H1 (cell line): ENCODE results near the gene TRIM7. TPM values are rescaled to one million over a fixed set of nuclear protein-coding genes. Genes with fewer than 3 reads are reported as not detected.

Experiments
- CTCF ChIA-PET: fragments of 300-600 bp; sonication (Branson Sonifier 250); formaldehyde crosslinking; loops from one replicate; lab custom pipeline; 2021; ENCODE audit not compliant: partially characterized antibody; lab: Charles Lee
- POLR2A ChIA-PET: fragments of 300-600 bp; sonication (Branson Sonifier 250); formaldehyde crosslinking; loops from one replicate; lab custom pipeline; 2021; ENCODE audit warnings: inconsistent platforms; ENCODE audit not compliant: partially characterized antibody; lab: Charles Lee
- DNase-seq, 2 experiments: peaks; one replicate each; pipeline versions ENCODE4 v3.0.0 to v3.0.0-alpha.2; 2010 to 2022; ENCODE audit warnings: low spot score in 2 of 2, low read depth in 1 of 2, mixed read lengths in 1 of 2
- FAIRE-seq: peaks from 2 replicates; lab custom pipeline; 2011; peaks lifted over from hg19 to GRCh38; lab: Jason Lieb, UNC
- H2AFZ ChIP-seq: 2 replicates; pipeline ENCODE4 v1.8.1; 2012; ENCODE audit warnings: low read length, inconsistent platforms
- H2AK5ac ChIP-seq: 2 replicates; pipeline ENCODE4 v1.6.1; 2013; ENCODE audit warnings: low read depth, low read length
- H2BK120ac ChIP-seq: replicated peaks from 2 replicates; pipeline ENCODE3; 2013; ENCODE audit warnings: low read depth, low read length, inconsistent platforms
- H2BK12ac ChIP-seq: 2 replicates; pipeline ENCODE4 v1.6.1; 2013; ENCODE audit warnings: low read depth, low read length
- H2BK15ac ChIP-seq: 2 replicates; pipeline ENCODE4 v1.6.1; 2013; ENCODE audit warnings: low read length
- H2BK20ac ChIP-seq: 2 replicates; pipeline ENCODE4 v1.6.1; 2013; ENCODE audit warnings: low read length
- H2BK5ac ChIP-seq: 2 replicates; pipeline ENCODE4 v1.6.1; 2013; ENCODE audit warnings: low read depth, low read length
- H3K14ac ChIP-seq: 2 replicates; pipeline ENCODE4 v1.6.1; 2013; ENCODE audit warnings: inconsistent platforms; ENCODE audit not compliant: insufficient read length
- H3K18ac ChIP-seq: 2 replicates; pipeline ENCODE4 v1.6.1; 2013; ENCODE audit warnings: low read length; ENCODE audit errors: extremely low read depth
- H3K23ac ChIP-seq: 2 replicates; pipeline ENCODE4 v1.6.1; 2013; ENCODE audit warnings: inconsistent platforms; ENCODE audit not compliant: insufficient read length
- H3K23me2 ChIP-seq: 2 replicates; pipeline ENCODE4 v1.6.1; 2013; ENCODE audit warnings: low read depth, low read length
- H3K27ac ChIP-seq: 2 replicates; pipeline ENCODE4 v1.6.1; 2011; ENCODE audit warnings: low read depth, low read length, inconsistent platforms
- H3K27me3 ChIP-seq, 4 experiments: replicated peaks in 1 of 4; 1 replicate in 1 of 4; 2 replicates in 3 of 4; pipeline versions ENCODE4 v1.6.1 to v1.8.1; 2011 to 2013; ENCODE audit warnings: low read length in 3 of 4, mild to moderate bottlenecking in 3 of 4, inconsistent platforms in 2 of 4, mixed read lengths in 2 of 4, moderate library complexity in 1 of 4; ENCODE audit not compliant: control insufficient read depth in 3 of 4, insufficient read depth in 3 of 4; ENCODE audit errors: extremely low read depth in 1 of 4
- H3K36me3 ChIP-seq, 4 experiments: 2 replicates each; pipeline versions ENCODE4 v1.6.1 to v1.8.1; 2011 to 2013; ENCODE audit warnings: mild to moderate bottlenecking in 4 of 4, low read length in 3 of 4, moderate library complexity in 2 of 4, control low read depth in 1 of 4, inconsistent platforms in 1 of 4; ENCODE audit not compliant: insufficient read depth in 4 of 4, control insufficient read depth in 2 of 4
- H3K4ac ChIP-seq: replicated peaks from 2 replicates; pipeline ENCODE3; 2013; ENCODE audit warnings: low read length, low read depth, mixed read lengths, inconsistent platforms; ENCODE audit not compliant: insufficient read length
- H3K4me1 ChIP-seq, 4 experiments: replicated peaks in 1 of 4; 1 replicate in 1 of 4; 2 replicates in 3 of 4; pipeline versions ENCODE4 v1.6.1 to v1.8.1; 2011 to 2013; ENCODE audit warnings: low read length in 3 of 4, inconsistent platforms in 2 of 4, mixed read lengths in 1 of 4; ENCODE audit not compliant: insufficient read depth in 4 of 4, control insufficient read depth in 3 of 4
- H3K4me2 ChIP-seq, 2 experiments: 2 replicates each; pipeline versions ENCODE4 v1.6.1 to v1.8.1; 2011 to 2013; ENCODE audit warnings: low read depth in 2 of 2, low read length in 2 of 2, control low read depth in 1 of 2, inconsistent platforms in 1 of 2, mild to moderate bottlenecking in 1 of 2; ENCODE audit not compliant: insufficient read depth in 1 of 2
- H3K4me3 ChIP-seq, 4 experiments: fragments of 200-600, 300-600 bp in 1 of 4; sonication (generic), shearing (Covaris generic), sonication (Bioruptor Twin) in 1 of 4; 2 replicates each; pipeline versions ENCODE4 v1.5.1 to v1.8.1; 2011 to 2016; ENCODE audit warnings: low read length in 4 of 4, low read depth in 3 of 4, control low read depth in 2 of 4, inconsistent platforms in 2 of 4, mild to moderate bottlenecking in 2 of 4, mixed read lengths in 1 of 4, moderate library complexity in 1 of 4; ENCODE audit not compliant: insufficient read depth in 2 of 4; ENCODE audit errors: extremely low read depth in 1 of 4
- H3K56ac ChIP-seq: replicated peaks from 2 replicates; pipeline ENCODE3; 2013; ENCODE audit warnings: low read depth, mild to moderate bottlenecking, mixed read lengths, low read length, inconsistent platforms; ENCODE audit not compliant: insufficient read length
- H3K79me1 ChIP-seq: 2 replicates; pipeline ENCODE4 v1.6.1; 2013; ENCODE audit warnings: low read depth, low read length, control low read depth
- H3K79me2 ChIP-seq, 2 experiments: 2 replicates each; pipeline versions ENCODE4 v1.6.1 to v1.8.1; 2012 to 2013; ENCODE audit warnings: low read length in 2 of 2, mild to moderate bottlenecking in 2 of 2, inconsistent platforms in 1 of 2; ENCODE audit not compliant: insufficient read depth in 2 of 2, control insufficient read depth in 1 of 2
- H3K9ac ChIP-seq, 4 experiments: replicated peaks in 1 of 4; 1 replicate in 1 of 4; 2 replicates in 3 of 4; pipeline versions ENCODE4 v1.6.1 to v1.8.1; 2011 to 2013; ENCODE audit warnings: low read depth in 3 of 4, low read length in 3 of 4, control low read depth in 2 of 4, mild to moderate bottlenecking in 2 of 4, moderate library complexity in 2 of 4, inconsistent platforms in 1 of 4; ENCODE audit errors: extremely low read depth in 1 of 4
- H3K9me3 ChIP-seq, 2 experiments: 2 replicates each; pipeline versions ENCODE4 v1.6.1 to v1.8.1; 2012 to 2013; ENCODE audit warnings: mild to moderate bottlenecking in 2 of 2, moderate library complexity in 2 of 2, control low read depth in 1 of 2, inconsistent platforms in 1 of 2, low read depth in 1 of 2, low read length in 1 of 2, mixed read lengths in 1 of 2; ENCODE audit not compliant: insufficient read depth in 2 of 2
- H4K20me1 ChIP-seq, 2 experiments: replicated peaks in 1 of 2; 2 replicates each; pipeline versions ENCODE3 to v1.8.1; 2011 to 2013; ENCODE audit warnings: inconsistent platforms in 2 of 2, low read length in 2 of 2, mild to moderate bottlenecking in 1 of 2; ENCODE audit not compliant: insufficient read depth in 2 of 2, control insufficient read depth in 1 of 2
- H4K5ac ChIP-seq: 2 replicates; pipeline ENCODE4 v1.6.1; 2013; ENCODE audit warnings: low read length, low read depth, mixed read lengths, inconsistent platforms; ENCODE audit not compliant: insufficient read length
- H4K8ac ChIP-seq: 2 replicates; pipeline ENCODE4 v1.8.0; 2013; ENCODE audit warnings: mild to moderate bottlenecking, moderate library complexity, low read length, inconsistent platforms; ENCODE audit not compliant: insufficient read depth; ENCODE audit errors: extremely low read depth
- H4K91ac ChIP-seq: replicated peaks from 2 replicates; pipeline ENCODE3; 2013; ENCODE audit warnings: low read length, mixed read lengths, inconsistent platforms; ENCODE audit not compliant: insufficient read length
- ASH2L ChIP-seq: fragments of 200-600, 300-600 bp; sonication (generic); IDR thresholded peaks from one replicate; pipeline ENCODE4 v1.7.1; 2017; ENCODE audit warnings: low read length
- CREB1 ChIP-seq: IDR thresholded peaks from 2 replicates; pipeline ENCODE4 v1.6.1; 2012; ENCODE audit warnings: inconsistent platforms
- FOSL1 ChIP-seq: IDR thresholded peaks from 2 replicates; pipeline ENCODE4 v1.6.1; 2011; ENCODE audit warnings: mild to moderate bottlenecking, low read depth, low read length, moderate library complexity; ENCODE audit not compliant: insufficient read depth
- HDAC6 ChIP-seq: IDR thresholded peaks from one replicate; pipeline ENCODE4 v1.7.1; 2012; ENCODE audit warnings: low read depth, mild to moderate bottlenecking, inconsistent platforms, low read length, moderate library complexity
- SAP30 ChIP-seq: fragments of 300-600 bp; sonication (generic); IDR thresholded peaks from 2 replicates; pipeline ENCODE4 v1.7.1; 2012; ENCODE audit warnings: low read length, moderate library complexity, mild to moderate bottlenecking, inconsistent platforms; ENCODE audit not compliant: insufficient read depth, insufficient replicate concordance
- SIN3A ChIP-seq, 2 experiments: IDR thresholded peaks in 1 of 2; conservative IDR thresholded peaks in 1 of 2; 2 replicates each; pipeline ENCODE4 v1.6.1; 2011 to 2012; ENCODE audit warnings: low read length in 2 of 2, improper control_type of control experiment in 1 of 2, low read depth in 1 of 2, mild to moderate bottlenecking in 1 of 2
- WGBS, 2 experiments: shearing (Covaris generic) in 1 of 2; methylation state at CpG; one replicate each; pipeline versions ENCODE4 v1.1.6 to v1.1.7; 2013 to 2015; ENCODE audit warnings: low lambda C conversion rate in 2 of 2, mixed read lengths in 2 of 2, inconsistent platforms in 1 of 2, low coverage in 1 of 2, missing lambda C conversion rate in 1 of 2; ENCODE audit not compliant: insufficient replicate concordance in 2 of 2, insufficient coverage in 1 of 2, insufficient read length in 1 of 2; ENCODE audit errors: extremely low coverage in 1 of 2, missing lambda C conversion rate in 1 of 2; 5-methylcytosine and 5-hydroxymethylcytosine counted together
- polyA plus RNA-seq, 7 experiments: library from polyadenylated mRNA; depleted of rRNA in 3 of 7; stranded (reverse) in 5 of 7; unstranded in 2 of 7; fragments of >200 nt in 5 of 7; fragments of 200-250 nt in 2 of 7; gene quantifications; 1 replicate in 5 of 7; 2 replicates in 1 of 7; 4 replicates in 1 of 7; pipeline versions ENCODE4 v1.2.1 to v1.2.3, GENCODE V29; 2011 to 2013; ENCODE audit warnings: missing spikeins in 2 of 7, mixed read lengths in 2 of 7
- total RNA-seq: library from RNA; stranded (reverse); fragmentation: NEBNext Ultra II Directional; extraction: Animal tissue kit (Norgen Biotek cat#: 25700); gene quantifications from 2 replicates; pipeline ENCODE4 v1.2.1, GENCODE V29; 2021

TRIM7 gene
- total and polyA plus RNA-seq, 2 of the 8 experiments (the other 6 are each of a cell fraction or from before 2014, with no cell fraction given): 0.36 to 0.47 TPM

DNA sequence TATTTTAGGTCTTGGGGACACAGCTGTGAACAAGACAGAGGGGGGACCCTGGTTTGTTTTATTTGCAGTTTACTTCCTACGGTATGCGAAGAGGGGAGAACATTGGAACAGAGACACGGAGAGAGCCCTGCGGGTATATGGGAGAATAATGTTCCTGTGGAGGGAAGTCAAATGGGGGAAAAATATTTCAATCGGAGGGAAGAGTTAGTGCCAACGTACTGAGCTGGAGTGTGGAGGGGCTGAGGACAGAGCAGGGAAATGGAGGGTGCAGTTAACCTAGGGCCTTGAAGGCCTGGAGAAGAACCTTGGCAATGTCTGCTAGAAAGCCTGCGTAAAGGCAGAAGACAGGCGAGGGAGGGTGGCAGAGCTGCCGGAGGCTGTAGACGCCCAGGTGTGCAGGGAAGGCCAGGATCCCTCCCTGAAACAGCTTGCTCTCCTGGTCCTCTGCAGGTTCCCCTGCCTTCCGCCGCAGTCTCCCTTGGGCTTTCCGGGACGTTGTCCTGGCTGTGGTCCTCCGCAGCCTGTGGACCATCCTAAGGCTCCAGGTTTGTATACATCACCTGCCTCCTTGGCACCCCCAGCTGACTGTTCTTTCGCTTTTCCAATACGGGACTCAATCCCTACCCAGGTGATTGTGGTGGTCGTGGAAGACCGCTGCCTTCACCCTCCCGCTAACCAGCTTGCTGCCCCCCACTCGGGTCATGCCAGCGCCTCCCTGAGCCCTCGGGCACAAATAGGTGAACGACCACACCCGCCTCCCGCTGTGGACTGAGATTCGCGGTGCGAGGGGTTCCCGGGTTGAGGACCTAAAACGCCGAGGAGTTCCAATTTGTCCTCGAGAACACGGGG is 40.7 kb upstream of the TRIM7 start:
- TF ChIP-seq HDAC6: no peak
- TF ChIP-seq ASH2L: peak; percentile 9
- TF ChIP-seq FOSL1: no peak
- no peak for TF ChIP-seq CREB1
- 0 out of 4 replicates have a peak, but pooled peaks of 1 of the 2 experiments have one; percentile 4 for TF ChIP-seq SIN3A (conservative IDR thresholded peaks at IDR 0.05 in 1 of 2, IDR thresholded peaks at IDR 0.05 in 1 of 2; ENCODE audit: low read depth in 1 of 2, low read length in 2 of 2)
- peak; percentile 62 for TF ChIP-seq SAP30
- H4K8ac ChIP-seq: peak overlapping the region; percentile 73; the same call in 1 of the 2 replicates
- H3K27ac ChIP-seq: peak overlapping the region; percentile 24
- no peaks in the 10 kb centered on the region for H3K27me3 ChIP-seq
- peak overlapping the region; percentile 60 for H3K56ac ChIP-seq
- peaks cover 18 to 21% of the 10 kb centered on the region in 2 experiments for H4K20me1 ChIP-seq
- no peak overlapping the region for H3K23ac ChIP-seq
- H3K79me2 ChIP-seq: peaks cover 44 to 82% of the 10 kb centered on the region in 2 experiments
- no peaks in the 10 kb centered on the region for H3K9me3 ChIP-seq
- H3K4ac ChIP-seq: peak overlapping the region; percentile 74
- no peak overlapping the region for H2BK20ac ChIP-seq
- peaks cover 21 to 52% (median 23%) of the 10 kb centered on the region in 4 experiments for H3K36me3 ChIP-seq
- H2BK12ac ChIP-seq: peak overlapping the region; percentile 62; the same call in 1 of the 2 replicates
- H3K14ac ChIP-seq: no peak overlapping the region
- H4K91ac ChIP-seq: peak overlapping the region; percentile 85
- FAIRE-seq: no peak
- H3K79me1 ChIP-seq: peaks cover 11% of the 10 kb centered on the region
- H2AK5ac ChIP-seq: peak overlapping the region; percentile 48; the same call in 1 of the 2 replicates
- H2BK15ac ChIP-seq: no peak overlapping the region
- peak overlapping the region; percentile 51 to 87 (median 72) for H3K9ac ChIP-seq
- peak overlapping the region; percentile 26 for H3K18ac ChIP-seq
- H3K4me3 ChIP-seq: peak overlapping the region; percentile 76 to 100 (median 86)
- H2BK120ac ChIP-seq: no peak overlapping the region
- WGBS, 2 experiments: 29% methylated on average over 34 of the region's 34 CpGs; no CpG with 5 or more reads in 1 of the 2 experiments
- peaks cover 8 to 19% (median 14%) of the 10 kb centered on the region in 4 experiments for H3K4me1 ChIP-seq
- H4K5ac ChIP-seq: peak overlapping the region; percentile 75
- peak in 1 of 2 experiments; percentile 71 for DNase-seq
- POLR2A ChIA-PET: interaction anchor here (0.8 to 34.2 kb wide), 11 partner anchors 4 to 61 kb away, joined by 3 to 1334 read pairs (median 25); partner anchors contain the start of genes RACK1, TRIM41, TRIM52 and TRIM7
- H2AFZ ChIP-seq: 0 out of 2 replicates have a peak overlapping the region, but pooled peaks have one; percentile 52
- peak overlapping the region; percentile 95 to 97 for H3K4me2 ChIP-seq
- peaks cover 17% of the 10 kb centered on the region for H3K23me2 ChIP-seq
- H2BK5ac ChIP-seq: peak overlapping the region; percentile 69
- CTCF ChIA-PET: interaction anchor here (0.6 to 1.1 kb wide), 6 partner anchors 13 to 77 kb away, joined by 3 to 6 read pairs (median 4); no protein-coding TSS in a partner anchor
